HepG2 (cell line): ENCODE results near the gene SLFN12L. TPM values are rescaled to one million over a fixed set of nuclear protein-coding genes. Genes with fewer than 3 reads are reported as not detected.

Source experiments
- ATF4 ChIP-seq, 2 experiments: fragments of 450-650 bp in 1 of 2; sonication (generic) in 1 of 2; formaldehyde crosslinking; IDR thresholded peaks; 2 replicates each; pipeline versions ENCODE4 v1.5.0 to v1.8.0; 2020 to 2022; ENCODE audit warnings: mild to moderate bottlenecking in 1 of 2, missing genetic modification reagents in 1 of 2
- ATF6 ChIP-seq: sonication (generic); formaldehyde crosslinking; conservative IDR thresholded peaks from 2 replicates; pipeline ENCODE4 v1.4.0; 2020; ENCODE audit warnings: missing genetic modification reagents
- CHD4 ChIP-seq: fragments of 200-600 bp; sonication (generic); IDR thresholded peaks from 2 replicates; pipeline ENCODE4 v1.7.0; 2017; ENCODE audit warnings: mild to moderate bottlenecking, low read length, borderline replicate concordance
- FOXA3 ChIP-seq: IDR thresholded peaks from 2 replicates; pipeline ENCODE4 v1.6.1; 2016; ENCODE audit warnings: missing genetic modification reagents, missing compliant biosample characterization
- FOXK2 ChIP-seq: fragments of 450-650 bp; IDR thresholded peaks from 2 replicates; pipeline ENCODE4 v1.6.1; 2016
- KMT2B ChIP-seq: IDR thresholded peaks from 2 replicates; pipeline ENCODE4 v1.6.1; 2016; ENCODE audit warnings: missing genetic modification reagents, missing compliant biosample characterization
- MEIS1 ChIP-seq: sonication (generic); formaldehyde crosslinking; IDR thresholded peaks from 2 replicates; pipeline ENCODE4 v1.9.0; 2021; ENCODE audit warnings: mild to moderate bottlenecking, missing genetic modification reagents, moderate library complexity, borderline replicate concordance
- NFRKB ChIP-seq: fragments of 450-650 bp; IDR thresholded peaks from 2 replicates; pipeline ENCODE4 v1.6.1; 2017
- PHF21A ChIP-seq: sonication (generic); formaldehyde crosslinking; IDR thresholded peaks from 2 replicates; pipeline ENCODE4 v1.5.0; 2020; ENCODE audit warnings: mild to moderate bottlenecking, missing genetic modification reagents
- SRY ChIP-seq: sonication (generic); formaldehyde crosslinking; IDR thresholded peaks from 2 replicates; pipeline ENCODE4 v1.8.0; 2022; ENCODE audit warnings: mild to moderate bottlenecking, missing genetic modification reagents
- ZMAT3 ChIP-seq: sonication (generic); formaldehyde crosslinking; conservative IDR thresholded peaks from 2 replicates; pipeline ENCODE4 v1.7.0; 2021; ENCODE audit warnings: missing genetic modification reagents
- ZNF232 ChIP-seq: sonication (generic); formaldehyde crosslinking; IDR thresholded peaks from 2 replicates; pipeline ENCODE4 v1.4.0; 2020; ENCODE audit warnings: missing genetic modification reagents, borderline replicate concordance
- ZNF432 ChIP-seq: sonication (generic); formaldehyde crosslinking; IDR thresholded peaks from 2 replicates; pipeline ENCODE4 v1.5.0; 2020; ENCODE audit warnings: missing genetic modification reagents, mild to moderate bottlenecking, borderline replicate concordance
- ZNF570 ChIP-seq: sonication (generic); formaldehyde crosslinking; IDR thresholded peaks from 2 replicates; pipeline ENCODE4 v1.4.0; 2020; ENCODE audit warnings: mild to moderate bottlenecking, missing genetic modification reagents, borderline replicate concordance
- ZNF737 ChIP-seq: sonication (generic); formaldehyde crosslinking; IDR thresholded peaks from 2 replicates; pipeline ENCODE4 v1.5.0; 2020; ENCODE audit warnings: missing genetic modification reagents, mild to moderate bottlenecking, borderline replicate concordance
- ZNF891 ChIP-seq: sonication (generic); formaldehyde crosslinking; IDR thresholded peaks from 2 replicates; pipeline ENCODE4 v1.5.0; 2020; ENCODE audit warnings: mild to moderate bottlenecking, missing genetic modification reagents
- polyA plus RNA-seq, 8 experiments: library from polyadenylated mRNA; depleted of rRNA in 3 of 8; stranded (reverse) in 7 of 8; unstranded in 1 of 8; fragments of >200 nt; fragmentation: Illumina TruSeq in 4 of 8; extraction: Trizol in 4 of 8; gene quantifications; 2 replicates each; pipeline versions ENCODE4 v1.2.1 to v1.2.3, GENCODE V29; 2011 to 2016; ENCODE audit warnings: low read depth in 4 of 8, missing spikeins in 1 of 8, mixed read lengths in 1 of 8; ENCODE audit not compliant: insufficient read depth in 1 of 8
- total RNA-seq, 5 experiments: library from RNA; depleted of rRNA; stranded (reverse); fragments of >200 nt; fragmentation: Illumina TruSeq; extraction: Trizol; gene quantifications; 2 replicates each; pipeline ENCODE4 v1.2.3, GENCODE V29; 2016; ENCODE audit warnings: low read depth in 1 of 5
- TF ChIP-seq, protein P1 (sequence below): sonication (generic); formaldehyde crosslinking; IDR thresholded peaks from 2 replicates; pipeline ENCODE4 v1.5.0; 2020; ENCODE audit warnings: mild to moderate bottlenecking, missing genetic modification reagents
- TF ChIP-seq, protein P2 (sequence below): sonication (generic); formaldehyde crosslinking; IDR thresholded peaks from 2 replicates; pipeline ENCODE4 v1.5.0; 2020; ENCODE audit warnings: mild to moderate bottlenecking, missing genetic modification reagents, moderate library complexity
- TF ChIP-seq, protein P3 (sequence below): sonication (generic); formaldehyde crosslinking; IDR thresholded peaks from 2 replicates; pipeline ENCODE4 v1.4.0; 2020; ENCODE audit warnings: missing genetic modification reagents, borderline replicate concordance

The SLFN12L gene
- total and polyA plus RNA-seq, 2 of the 13 experiments (the other 11 are each of a cell fraction or from before 2014, with no cell fraction given) = not detected

DNA sequence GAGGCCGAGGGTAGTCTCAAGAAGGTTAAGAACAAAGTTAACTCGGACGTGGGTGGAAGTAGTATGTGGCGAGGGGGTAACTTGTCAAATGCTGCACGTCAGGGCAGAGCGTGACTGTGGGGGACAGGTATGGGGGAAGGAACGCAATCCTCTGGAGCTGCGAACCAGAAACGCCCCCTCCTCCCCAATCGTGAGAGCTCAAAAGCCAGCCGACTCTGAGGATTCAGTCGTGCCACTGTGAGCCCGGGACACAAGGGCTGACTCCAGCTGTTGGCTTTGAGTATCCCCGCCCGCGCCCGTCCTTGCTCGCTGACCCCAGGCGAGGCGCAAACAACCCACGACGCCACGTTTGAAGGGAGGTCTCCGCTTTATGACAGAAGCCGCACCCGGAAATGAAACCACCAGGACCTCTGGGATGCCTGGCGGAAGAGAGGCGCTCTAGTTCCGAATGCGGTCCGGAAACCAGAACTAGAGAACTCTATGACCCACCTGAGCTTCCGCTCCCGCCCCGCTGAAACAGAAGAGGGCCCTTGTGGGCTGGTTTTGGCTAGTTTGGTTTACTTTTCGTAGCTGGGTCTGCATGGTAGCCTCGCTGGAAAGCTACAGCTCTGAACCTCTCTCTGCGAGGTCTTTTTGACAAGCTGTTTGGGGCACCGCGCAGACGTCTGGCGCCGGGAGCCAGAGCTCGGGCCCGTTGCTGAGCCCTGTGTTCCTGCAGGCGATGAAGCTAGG is 40.9 kb upstream of the SLFN12L start, which contains the start of gene PEX12 (continued):
- TF ChIP-seq, protein P1, sequence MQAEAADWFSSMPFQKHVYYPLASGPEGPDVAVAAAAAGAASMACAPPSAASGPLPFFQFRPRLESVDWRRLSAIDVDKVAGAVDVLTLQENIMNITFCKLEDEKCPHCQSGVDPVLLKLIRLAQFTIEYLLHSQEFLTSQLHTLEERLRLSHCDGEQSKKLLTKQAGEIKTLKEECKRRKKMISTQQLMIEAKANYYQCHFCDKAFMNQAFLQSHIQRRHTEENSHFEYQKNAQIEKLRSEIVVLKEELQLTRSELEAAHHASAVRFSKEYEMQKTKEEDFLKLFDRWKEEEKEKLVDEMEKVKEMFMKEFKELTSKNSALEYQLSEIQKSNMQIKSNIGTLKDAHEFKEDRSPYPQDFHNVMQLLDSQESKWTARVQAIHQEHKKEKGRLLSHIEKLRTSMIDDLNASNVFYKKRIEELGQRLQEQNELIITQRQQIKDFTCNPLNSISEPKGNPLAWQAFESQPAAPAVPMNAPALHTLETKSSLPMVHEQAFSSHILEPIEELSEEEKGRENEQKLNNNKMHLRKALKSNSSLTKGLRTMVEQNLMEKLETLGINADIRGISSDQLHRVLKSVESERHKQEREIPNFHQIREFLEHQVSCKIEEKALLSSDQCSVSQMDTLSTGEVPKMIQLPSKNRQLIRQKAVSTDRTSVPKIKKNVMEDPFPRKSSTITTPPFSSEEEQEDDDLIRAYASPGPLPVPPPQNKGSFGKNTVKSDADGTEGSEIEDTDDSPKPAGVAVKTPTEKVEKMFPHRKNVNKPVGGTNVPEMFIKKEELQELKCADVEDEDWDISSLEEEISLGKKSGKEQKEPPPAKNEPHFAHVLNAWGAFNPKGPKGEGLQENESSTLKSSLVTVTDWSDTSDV (CRISPR knock-in tag) = no peak; the same call in 1 of the 2 replicates
- TF ChIP-seq ZNF737 (CRISPR knock-in tag) (no peak), ATF4 (CRISPR knock-in tag; IDR thresholded peaks at IDR 0.05) (peak in 1 of 2 experiments; percentile 67; a peak in 2 of 4 replicates), ZNF232 (CRISPR knock-in tag) (0 out of 2 replicates have a peak, but pooled peaks have one; percentile 24), ZNF891 (CRISPR knock-in tag) (peak; percentile 88), FOXA3 (peak; percentile 46), KMT2B (CRISPR knock-in tag) (peak; percentile 92), ZMAT3 (CRISPR knock-in tag) (peak; percentile 88; the same call in 1 of the 2 replicates), ATF6 (CRISPR knock-in tag) (no peak), ZNF570 (CRISPR knock-in tag) (0 out of 2 replicates have a peak, but pooled peaks have one; percentile 45), FOXK2 (no peak), CHD4 (no peak), SRY (CRISPR knock-in tag) (peak; percentile 63; the same call in 1 of the 2 replicates), MEIS1 (CRISPR knock-in tag) (peak; percentile 74; the same call in 1 of the 2 replicates), PHF21A (CRISPR knock-in tag) (peak; percentile 75; the same call in 1 of the 2 replicates), NFRKB (no peak), ZNF432 (no peak)
- TF ChIP-seq, protein P2, sequence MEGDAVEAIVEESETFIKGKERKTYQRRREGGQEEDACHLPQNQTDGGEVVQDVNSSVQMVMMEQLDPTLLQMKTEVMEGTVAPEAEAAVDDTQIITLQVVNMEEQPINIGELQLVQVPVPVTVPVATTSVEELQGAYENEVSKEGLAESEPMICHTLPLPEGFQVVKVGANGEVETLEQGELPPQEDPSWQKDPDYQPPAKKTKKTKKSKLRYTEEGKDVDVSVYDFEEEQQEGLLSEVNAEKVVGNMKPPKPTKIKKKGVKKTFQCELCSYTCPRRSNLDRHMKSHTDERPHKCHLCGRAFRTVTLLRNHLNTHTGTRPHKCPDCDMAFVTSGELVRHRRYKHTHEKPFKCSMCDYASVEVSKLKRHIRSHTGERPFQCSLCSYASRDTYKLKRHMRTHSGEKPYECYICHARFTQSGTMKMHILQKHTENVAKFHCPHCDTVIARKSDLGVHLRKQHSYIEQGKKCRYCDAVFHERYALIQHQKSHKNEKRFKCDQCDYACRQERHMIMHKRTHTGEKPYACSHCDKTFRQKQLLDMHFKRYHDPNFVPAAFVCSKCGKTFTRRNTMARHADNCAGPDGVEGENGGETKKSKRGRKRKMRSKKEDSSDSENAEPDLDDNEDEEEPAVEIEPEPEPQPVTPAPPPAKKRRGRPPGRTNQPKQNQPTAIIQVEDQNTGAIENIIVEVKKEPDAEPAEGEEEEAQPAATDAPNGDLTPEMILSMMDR = peak; percentile 50
- TF ChIP-seq, protein P3, sequence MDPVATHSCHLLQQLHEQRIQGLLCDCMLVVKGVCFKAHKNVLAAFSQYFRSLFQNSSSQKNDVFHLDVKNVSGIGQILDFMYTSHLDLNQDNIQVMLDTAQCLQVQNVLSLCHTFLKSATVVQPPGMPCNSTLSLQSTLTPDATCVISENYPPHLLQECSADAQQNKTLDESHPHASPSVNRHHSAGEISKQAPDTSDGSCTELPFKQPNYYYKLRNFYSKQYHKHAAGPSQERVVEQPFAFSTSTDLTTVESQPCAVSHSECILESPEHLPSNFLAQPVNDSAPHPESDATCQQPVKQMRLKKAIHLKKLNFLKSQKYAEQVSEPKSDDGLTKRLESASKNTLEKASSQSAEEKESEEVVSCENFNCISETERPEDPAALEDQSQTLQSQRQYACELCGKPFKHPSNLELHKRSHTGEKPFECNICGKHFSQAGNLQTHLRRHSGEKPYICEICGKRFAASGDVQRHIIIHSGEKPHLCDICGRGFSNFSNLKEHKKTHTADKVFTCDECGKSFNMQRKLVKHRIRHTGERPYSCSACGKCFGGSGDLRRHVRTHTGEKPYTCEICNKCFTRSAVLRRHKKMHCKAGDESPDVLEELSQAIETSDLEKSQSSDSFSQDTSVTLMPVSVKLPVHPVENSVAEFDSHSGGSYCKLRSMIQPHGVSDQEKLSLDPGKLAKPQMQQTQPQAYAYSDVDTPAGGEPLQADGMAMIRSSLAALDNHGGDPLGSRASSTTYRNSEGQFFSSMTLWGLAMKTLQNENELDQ (CRISPR knock-in tag) = no peak
